Pancreas (tissue), 10 donors: ENCODE measurements around the gene EFCAB13. TPM values are rescaled to one million over a fixed set of nuclear protein-coding genes. Genes with fewer than 3 reads are reported as not detected.
"Not testable (repeated sequence)": the region's sequence is repeated elsewhere in the genome, so short reads cannot be mapped to it uniquely, and the experiment has no call there.

Experiments used
- ATAC-seq, 4 donors: fragments of 200-7000 bp; cut with Tn5 transposase; one replicate each; pipeline versions ENCODE4 v1.8.0 to v1.9.1; 2020; ENCODE audit warnings: mild to moderate bottlenecking in 4 of 4, moderate library complexity in 4 of 4
- DNase-seq, 6 donors: peaks; one replicate each; pipeline ENCODE4 v3.0.0-alpha.2; 2020
- FAIRE-seq: peaks from 2 replicates; lab custom pipeline; 2012; peaks lifted over from hg19 to GRCh38; lab: Jason Lieb, UNC
- H3K27ac ChIP-seq, 4 donors: fragments of 200-600 bp; sonication (generic); 1 replicate in 3 of 4; 2 replicates in 1 of 4; pipeline versions ENCODE4 v1.5.0 to v1.8.0; 2020
- H3K27me3 ChIP-seq, 4 donors: fragments of 200-600 bp; one replicate each; pipeline ENCODE4 v1.8.0; 2021
- H3K36me3 ChIP-seq, 3 donors: fragments of 200-600 bp; sonication (generic) in 1 of 3; one replicate each; pipeline versions ENCODE4 v1.5.0 to v1.8.0; 2020 to 2021
- H3K4me1 ChIP-seq, 3 donors: fragments of 200-600 bp; one replicate each; pipeline ENCODE4 v1.8.0; 2021
- H3K4me3 ChIP-seq, 4 donors: fragments of 200-600 bp; sonication (generic) in 2 of 4; one replicate each; pipeline versions ENCODE4 v1.5.0 to v1.8.0; 2020 to 2021
- H3K9me3 ChIP-seq, 4 donors: fragments of 200-600 bp; one replicate each; pipeline ENCODE4 v1.8.0; 2021
- CTCF ChIP-seq, 4 donors: fragments of 200-600 bp; sonication (generic) in 3 of 4; IDR thresholded peaks; one replicate each; pipeline versions ENCODE4 v1.5.0 to v1.8.0; 2021; ENCODE audit warnings: antibody characterized with exemption in 4 of 4
- WGBS, 2 donors: extraction: QIAGEN DNeasy Blood & Tissue Kit; methylation state at CpG; one replicate each; pipeline ENCODE4 v1.1.7; 2013; 5-methylcytosine and 5-hydroxymethylcytosine counted together
- intact Hi-C, 3 donors: fragments of 100-400 bp; cut with DNase I; formaldehyde crosslinking; loops; one replicate each; pipeline versions ENCODE4 v1.11.1 to v1.14.2; 2022
- polyA plus RNA-seq, 2 donors: library from polyadenylated mRNA; stranded (reverse); fragments of 200-250 nt; gene quantifications; one replicate each; pipeline ENCODE4 v1.2.3, GENCODE V29; 2013
- total RNA-seq, 6 donors: library from RNA; stranded (reverse); fragmentation: NEBNext Ultra II Directional in 4 of 6; extraction: Animal tissue kit (Norgen Biotek cat#: 25700) in 4 of 6; gene quantifications; one replicate each; pipeline versions ENCODE4 v1.2.1 to v1.2.4, GENCODE V29; 2021 to 2023
- donor health status: healthy with polysubstance abuse.
- donor health status: DM: no; HTN: no; CAD: no; lungs with moderate emphysema.
- donor health status: DM: no; HTN: no; CAD: no.
- donor health status: control.
- donor health status: control.
- donor health status: Bipolar disorder and iron deficiency.
- donor health status: DM: yes; HTN: yes; CAD: no.
- donor health status: DM: no; HTN: no; CAD: no.
- donor health status: DM: no; HTN: no; CAD: no.
- donor health status: DM: yes; HTN: yes; CAD: no.

EFCAB13 gene
- total and polyA plus RNA-seq, 8 donors, result 0.46 to 6.7 (median 1.9) TPM

GRCh38 chr17:47465165-47465564 is 141.4 kb downstream of the EFCAB13 start:
- ATAC-seq, result no peak
- no peaks in the 10 kb centered on the region for H3K36me3 ChIP-seq
- H3K4me3 ChIP-seq, result no peak overlapping the region
- intact Hi-C loops, result no loop called here
- H3K9me3 ChIP-seq, result no peaks in the 10 kb centered on the region
- 93 to 97% methylated on average over 3 of the region's 3 CpGs for WGBS, 2 donors
- H3K27ac ChIP-seq, result no peak overlapping the region
- no peak for TF ChIP-seq CTCF (IDR thresholded peaks at IDR 0.05)
- H3K4me1 ChIP-seq, result no peaks in the 10 kb centered on the region
- no peak for FAIRE-seq
- no peaks in the 10 kb centered on the region for H3K27me3 ChIP-seq
- no peak for DNase-seq

GRCh38 chr17:47466976-47467375 is 143.2 kb downstream of the EFCAB13 start:
- H3K27me3 ChIP-seq, DNase-seq, ATAC-seq, intact Hi-C loops, FAIRE-seq, H3K4me3 ChIP-seq, H3K9me3 ChIP-seq, H3K4me1 ChIP-seq, H3K27ac ChIP-seq, H3K36me3 ChIP-seq: not testable (repeated sequence)
- 90% methylated on average over 4 of the region's 4 CpGs for WGBS, 2 donors

GRCh38 chr17:47470836-47471235 is 147.1 kb downstream of the EFCAB13 start:
- H3K27ac ChIP-seq, result no peak overlapping the region
- DNase-seq (no peak), ATAC-seq (no peak), FAIRE-seq (no peak)
- no peak overlapping the region for H3K4me3 ChIP-seq
- WGBS, 2 donors, result 98 to 99% methylated on average over 5 of the region's 5 CpGs
- H3K9me3 ChIP-seq, result no peaks in the 10 kb centered on the region
- H3K36me3 ChIP-seq, result no peaks in the 10 kb centered on the region
- H3K27me3 ChIP-seq, result no peaks in the 10 kb centered on the region
- TF ChIP-seq CTCF (IDR thresholded peaks at IDR 0.05), result no peak
- H3K4me1 ChIP-seq, result no peaks in the 10 kb centered on the region
- intact Hi-C loops, result no loop called here

GRCh38 chr17:47472073-47472472 is 148.3 kb downstream of the EFCAB13 start:
- DNase-seq, intact Hi-C loops, H3K4me1 ChIP-seq, FAIRE-seq, H3K36me3 ChIP-seq, H3K27ac ChIP-seq, H3K9me3 ChIP-seq, H3K4me3 ChIP-seq, ATAC-seq, H3K27me3 ChIP-seq: not testable (repeated sequence)
- 95 to 98% methylated on average over 6 of the region's 6 CpGs for WGBS, 2 donors

Other genes with a start within 250 kb of the EFCAB13 start
- gene CDC27, start 134.7 kb upstream of the EFCAB13 start, total RNA-seq, result 10 to 100 TPM; 24.2 to 42.7 (median 26.7) TPM
- 10 to 100 TPM in 1 of 2 donors, 1 to 10 TPM in 1; 6.5 to 16.4 TPM for gene CDC27, start 134.7 kb upstream of the EFCAB13 start, polyA plus RNA-seq
- gene MYL4, start 114.6 kb upstream of the EFCAB13 start, total RNA-seq, result under 1 TPM in 2 of 6 donors, not detected in 4; 0.28 TPM
- under 1 TPM; 0.23 to 0.53 TPM for gene MYL4, start 114.6 kb upstream of the EFCAB13 start, polyA plus RNA-seq
- gene ITGB3, start 70.1 kb upstream of the EFCAB13 start, total RNA-seq, result 1 to 10 TPM in 2 of 6 donors, under 1 TPM in 4; 0.28 to 2.3 (median 0.77) TPM
- gene ITGB3, start 70.1 kb upstream of the EFCAB13 start, polyA plus RNA-seq, result under 1 TPM; 0.09 to 0.72 TPM
- gene NPEPPS, start 207.2 kb downstream of the EFCAB13 start, total RNA-seq, result 10 to 100 TPM; 32.3 to 72.3 (median 49.7) TPM
- 10 to 100 TPM; 31.9 to 35.6 TPM for gene NPEPPS, start 207.2 kb downstream of the EFCAB13 start, polyA plus RNA-seq